Activated CD8-positive, alpha-beta T cell treated with anti-CD3 and anti-CD28 coated beads for 36 hours (primary cell): Measurements from ENCODE around the gene GIPC3. TPM values are rescaled to one million over a fixed set of nuclear protein-coding genes. Genes with fewer than 3 reads are reported as not detected.
A peak's percentile ranks its signal among the peaks of the same experiment; 100 is the strongest.

ENCODE experiments used
- ATAC-seq: fragments of 200-7000 bp; cut with Tn5 transposase; one replicate; pipeline ENCODE4 v1.10.0; 2021; ENCODE audit warnings: mild to moderate bottlenecking, moderate library complexity
- CTCF ChIA-PET: fragments of 350-600 bp; sonication (Branson Sonifier 250); formaldehyde crosslinking; loops from one replicate; lab custom pipeline; 2021; ENCODE audit warnings: antibody characterized with exemption; lab: Charles Lee
- POLR2A ChIA-PET: fragments of 350-600 bp; sonication (Branson Sonifier 250); formaldehyde crosslinking; loops from one replicate; lab custom pipeline; 2021; ENCODE audit warnings: antibody characterized with exemption; lab: Charles Lee
- DNase-seq: peaks from one replicate; pipeline ENCODE4 v3.0.0-alpha.2; 2020
- H3K27ac Mint-ChIP-seq: one replicate; pipeline ENCODE4 v1.8.0; 2021; ENCODE audit warnings: mild to moderate bottlenecking, mixed read lengths
- H3K27me3 Mint-ChIP-seq: one replicate; pipeline ENCODE4 v1.8.0; 2021; ENCODE audit warnings: mixed read lengths
- H3K36me3 Mint-ChIP-seq: one replicate; pipeline ENCODE4 v1.8.0; 2021; ENCODE audit warnings: low read depth, mixed read lengths
- H3K4me1 Mint-ChIP-seq: one replicate; pipeline ENCODE4 v1.8.0; 2021; ENCODE audit warnings: low read depth, mixed read lengths
- H3K4me3 Mint-ChIP-seq: one replicate; pipeline ENCODE4 v1.8.0; 2021; ENCODE audit warnings: mild to moderate bottlenecking, moderate library complexity, mixed read lengths
- H3K9me3 Mint-ChIP-seq: one replicate; pipeline ENCODE4 v1.8.0; 2021; ENCODE audit warnings: mixed read lengths
- intact Hi-C: fragments of 100-400 bp; cut with micrococcal nuclease; formaldehyde crosslinking; loops from one replicate; pipeline ENCODE4 v1.10.0; 2022
- total RNA-seq, 2 experiments: library from RNA; stranded (reverse); gene quantifications; one replicate each; pipeline ENCODE4 v1.2.3, GENCODE V29; 2021
- TF ChIP-seq, protein P1 (sequence below): fragments of 200-600 bp; IDR thresholded peaks from one replicate; pipeline ENCODE4 v1.8.0; 2022; ENCODE audit warnings: antibody characterized with exemption, mild to moderate bottlenecking

The GIPC3 gene, protein sequence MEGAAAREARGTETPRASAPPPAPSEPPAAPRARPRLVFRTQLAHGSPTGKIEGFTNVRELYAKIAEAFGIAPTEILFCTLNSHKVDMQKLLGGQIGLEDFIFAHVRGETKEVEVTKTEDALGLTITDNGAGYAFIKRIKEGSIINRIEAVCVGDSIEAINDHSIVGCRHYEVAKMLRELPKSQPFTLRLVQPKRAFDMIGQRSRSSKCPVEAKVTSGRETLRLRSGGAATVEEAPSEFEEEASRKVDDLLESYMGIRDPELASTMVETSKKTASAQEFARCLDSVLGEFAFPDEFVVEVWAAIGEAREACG
- under 1 TPM; 0.09 to 0.14 TPM for total RNA-seq

DNA sequence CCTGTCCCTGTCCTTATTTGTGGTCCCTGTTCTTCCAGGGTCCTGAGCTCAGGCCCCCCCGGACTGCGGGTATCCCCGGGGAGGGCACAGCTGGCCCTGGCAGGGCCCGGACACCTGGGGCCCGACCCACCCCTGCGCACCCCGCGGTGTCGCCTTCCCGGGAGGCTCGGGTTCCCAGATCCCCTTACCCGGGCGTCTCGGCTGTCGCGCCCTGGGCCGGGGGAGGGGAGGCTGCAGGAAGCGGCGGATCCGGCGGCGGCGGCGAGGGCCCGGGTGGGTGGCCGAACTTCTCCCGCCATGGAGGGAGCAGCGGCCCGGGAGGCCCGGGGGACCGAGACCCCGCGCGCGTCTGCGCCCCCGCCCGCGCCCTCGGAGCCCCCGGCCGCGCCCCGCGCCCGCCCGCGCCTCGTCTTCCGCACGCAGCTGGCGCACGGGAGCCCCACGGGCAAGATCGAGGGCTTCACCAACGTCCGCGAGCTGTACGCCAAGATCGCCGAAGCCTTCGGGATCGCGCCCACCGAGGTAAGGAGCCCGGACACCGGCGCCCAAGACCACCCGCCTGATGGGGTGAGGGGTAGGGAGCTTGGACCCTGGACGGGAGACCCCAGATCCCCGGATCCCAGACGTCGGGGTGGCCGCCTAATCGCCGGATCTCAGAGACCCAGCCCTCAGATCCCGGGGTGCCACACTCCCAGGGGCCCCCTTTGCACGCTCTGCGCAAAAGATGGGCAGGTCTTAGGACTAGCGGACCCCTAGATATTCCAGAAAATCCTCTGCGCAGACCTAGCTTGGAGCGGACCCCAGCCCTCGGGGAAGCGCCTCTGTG, at the start of gene GIPC3:
Gene GIPC3 (plus strand): TSS at position 178 of the 826 bp plus-strand sequence. CDS start 120 bp downstream, at position 298.
- no peaks in the 10 kb centered on the region for H3K9me3 Mint-ChIP-seq
- H3K4me3 Mint-ChIP-seq: no peak within 1 kb of the TSS
- H3K27ac Mint-ChIP-seq: no peak within 1 kb of the TSS
- intact Hi-C loops: no loop called here
- TF ChIP-seq, protein P1, sequence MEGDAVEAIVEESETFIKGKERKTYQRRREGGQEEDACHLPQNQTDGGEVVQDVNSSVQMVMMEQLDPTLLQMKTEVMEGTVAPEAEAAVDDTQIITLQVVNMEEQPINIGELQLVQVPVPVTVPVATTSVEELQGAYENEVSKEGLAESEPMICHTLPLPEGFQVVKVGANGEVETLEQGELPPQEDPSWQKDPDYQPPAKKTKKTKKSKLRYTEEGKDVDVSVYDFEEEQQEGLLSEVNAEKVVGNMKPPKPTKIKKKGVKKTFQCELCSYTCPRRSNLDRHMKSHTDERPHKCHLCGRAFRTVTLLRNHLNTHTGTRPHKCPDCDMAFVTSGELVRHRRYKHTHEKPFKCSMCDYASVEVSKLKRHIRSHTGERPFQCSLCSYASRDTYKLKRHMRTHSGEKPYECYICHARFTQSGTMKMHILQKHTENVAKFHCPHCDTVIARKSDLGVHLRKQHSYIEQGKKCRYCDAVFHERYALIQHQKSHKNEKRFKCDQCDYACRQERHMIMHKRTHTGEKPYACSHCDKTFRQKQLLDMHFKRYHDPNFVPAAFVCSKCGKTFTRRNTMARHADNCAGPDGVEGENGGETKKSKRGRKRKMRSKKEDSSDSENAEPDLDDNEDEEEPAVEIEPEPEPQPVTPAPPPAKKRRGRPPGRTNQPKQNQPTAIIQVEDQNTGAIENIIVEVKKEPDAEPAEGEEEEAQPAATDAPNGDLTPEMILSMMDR: no peak
- CTCF ChIA-PET: interaction anchor here (0.7 to 2.3 kb wide), 9 partner anchors 16 to 76 kb away, joined by 3 to 16 read pairs (median 5); no protein-coding TSS in a partner anchor
- no peaks in the 10 kb centered on the region for H3K4me1 Mint-ChIP-seq
- peak; percentile 20 for ATAC-seq
- DNase-seq: no peak
- POLR2A ChIA-PET: interaction anchor here (1.1 kb wide), 1 partner anchor 31 kb away, joined by 3 read pairs; no protein-coding TSS in a partner anchor
- H3K27me3 Mint-ChIP-seq: no peaks in the 10 kb centered on the region
- no peaks in the 10 kb centered on the region for H3K36me3 Mint-ChIP-seq

DNA sequence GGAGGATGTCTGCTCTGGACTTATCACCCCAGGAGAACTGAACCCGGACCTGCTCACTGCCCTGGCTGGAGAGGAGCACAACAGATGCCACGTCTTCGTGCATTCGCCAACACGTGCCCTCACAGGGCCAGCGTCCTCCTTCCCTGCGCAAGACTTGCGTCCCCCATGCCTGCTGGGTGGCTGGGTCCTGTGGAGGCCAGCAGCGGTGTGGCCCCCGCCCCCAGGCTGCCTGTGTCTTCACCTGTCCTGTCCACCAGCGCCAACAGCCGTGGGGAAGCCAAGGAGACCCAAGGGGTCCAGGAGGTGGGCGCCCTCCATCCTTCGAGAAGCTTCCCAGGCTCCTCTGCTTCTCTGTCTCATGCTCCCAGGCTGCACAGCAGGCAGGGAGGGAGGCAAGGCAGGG, 49.7 kb upstream of the GIPC3 start:
- Mint-ChIP-seq H3K36me3 (peaks cover 30% of the 10 kb centered on the region), H3K9me3 (peaks cover 2% of the 10 kb centered on the region), H3K27me3 (no peaks in the 10 kb centered on the region), H3K4me1 (no peaks in the 10 kb centered on the region), H3K4me3 (no peak overlapping the region), H3K27ac (no peak overlapping the region)
- POLR2A ChIA-PET: interaction anchor here (1.0 kb wide), 1 partner anchor 9 kb away, joined by 3 read pairs; no protein-coding TSS in a partner anchor
- TF ChIP-seq, protein P1: no peak
- CTCF ChIA-PET: no interaction called here
- ATAC-seq (no peak), DNase-seq (no peak)
- intact Hi-C loops: no loop called here

DNA sequence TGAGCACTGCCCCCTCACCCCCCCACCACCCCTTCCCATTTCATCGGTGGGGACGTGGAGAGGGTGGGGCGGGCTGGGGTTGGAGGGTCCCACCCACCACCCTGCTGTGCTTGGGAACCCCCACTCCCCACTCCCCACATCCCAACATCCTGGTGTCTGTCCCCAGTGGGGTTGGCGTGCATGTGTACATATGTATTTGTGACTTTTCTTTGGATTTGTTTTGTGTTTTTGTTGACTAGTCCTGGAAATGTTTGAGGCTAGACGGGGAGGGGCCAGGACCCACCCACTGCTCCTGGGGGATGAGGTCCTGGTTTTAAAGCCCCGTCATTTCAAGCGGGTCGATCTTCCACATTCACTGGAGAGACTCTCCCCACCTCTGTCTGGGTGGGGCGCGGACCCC, 49.3 kb upstream of the GIPC3 start:
- Mint-ChIP-seq H3K4me1 (no peaks in the 10 kb centered on the region), H3K36me3 (peaks cover 30% of the 10 kb centered on the region), H3K27me3 (no peaks in the 10 kb centered on the region), H3K27ac (no peak overlapping the region), H3K9me3 (peaks cover 2% of the 10 kb centered on the region), H3K4me3 (no peak overlapping the region)
- TF ChIP-seq, protein P1: no peak
- DNase-seq: no peak
- ChIA-PET CTCF (no interaction called here), POLR2A (interaction anchor here (1.0 kb wide), 1 partner anchor 9 kb away, joined by 3 read pairs; no protein-coding TSS in a partner anchor)
- no peak for ATAC-seq
- intact Hi-C loops: no loop called here

DNA sequence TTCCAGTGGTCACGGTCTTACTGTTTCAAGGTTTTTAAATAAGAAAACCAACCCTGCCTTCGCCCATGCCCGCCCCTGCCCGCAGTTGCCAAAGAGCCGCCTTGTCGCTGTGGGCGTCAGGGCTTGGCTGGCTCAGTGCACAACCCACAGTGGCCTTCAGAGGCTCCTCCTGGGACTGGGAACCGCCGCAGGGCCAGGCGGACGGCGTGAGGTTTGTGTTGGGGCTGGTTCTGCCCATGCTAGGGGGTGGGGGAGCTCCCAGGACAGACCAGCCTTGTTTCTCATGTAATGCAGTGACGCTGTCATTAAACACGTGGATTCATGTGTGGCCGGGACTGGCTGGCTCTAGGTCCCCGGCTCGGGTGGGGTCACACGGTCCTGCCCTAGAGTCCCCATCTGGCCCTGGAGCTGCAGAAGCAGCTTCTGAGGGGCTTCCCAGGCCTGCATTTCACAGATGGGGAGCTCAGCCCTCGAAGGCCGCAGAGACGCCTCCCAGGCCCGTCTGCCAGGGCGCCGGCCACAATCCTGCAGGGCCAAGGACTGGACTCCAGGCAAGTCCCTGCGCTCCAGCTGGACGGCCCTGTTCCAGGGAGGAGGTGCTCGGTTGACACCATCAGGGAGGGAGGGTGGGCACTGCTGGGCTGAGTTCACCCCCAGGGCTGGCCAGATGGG, 48.7 kb upstream of the GIPC3 start:
- Mint-ChIP-seq H3K4me1 (no peaks in the 10 kb centered on the region), H3K9me3 (peaks cover 2% of the 10 kb centered on the region), H3K36me3 (peaks cover 25% of the 10 kb centered on the region), H3K4me3 (no peak overlapping the region), H3K27ac (no peak overlapping the region), H3K27me3 (no peaks in the 10 kb centered on the region)
- intact Hi-C loops: no loop called here
- ChIA-PET POLR2A (interaction anchor here (1.0 to 1.1 kb wide), 2 partner anchors 10 kb away, joined by 3 read pairs; no protein-coding TSS in a partner anchor), CTCF (no interaction called here)
- no peak for DNase-seq
- no peak for ATAC-seq
- TF ChIP-seq, protein P1: no peak
